Measurements from ENCODE around the gene DLGAP3. TPM values are rescaled to one million over a fixed set of nuclear protein-coding genes. Genes with fewer than 3 reads are reported as not detected.

DLGAP3 gene
- total RNA-seq, 6 donors from 2014 or later = under 0.01 to 0.57 (median 0.30) TPM; not detected in 1

DNA sequence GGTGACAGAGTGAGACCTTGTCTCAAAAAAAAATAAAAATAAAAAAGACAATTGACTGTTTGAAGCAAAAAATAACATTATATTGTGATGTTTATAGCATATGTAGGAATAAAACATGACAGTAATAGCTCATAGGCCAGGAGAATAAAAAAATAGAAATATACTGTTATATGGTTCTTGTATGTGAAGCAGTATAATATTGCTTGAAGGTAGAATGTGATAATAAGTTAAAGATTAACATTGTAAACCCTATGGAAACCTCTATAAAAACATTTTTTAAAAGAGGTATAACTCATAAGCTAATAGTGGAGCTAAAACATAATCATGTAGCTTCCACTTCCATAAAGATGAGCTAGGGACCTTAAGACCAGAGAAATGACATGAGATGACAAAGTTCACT, 113.1 kb downstream of the DLGAP3 start:
- ATAC-seq (ENCODE audit: low FRiP score in 2 of 2) (no peak), DNase-seq (no peak)
- Histone ChIP-seq H3K4me3 (no peak overlapping the region), H3K27me3 (no peaks in the 10 kb centered on the region), H3K36me3 (no peaks in the 10 kb centered on the region), H3K27ac (no peak overlapping the region), H3K9me3 (no peaks in the 10 kb centered on the region), H3K4me1 (no peaks in the 10 kb centered on the region)
- TF ChIP-seq, protein P1, sequence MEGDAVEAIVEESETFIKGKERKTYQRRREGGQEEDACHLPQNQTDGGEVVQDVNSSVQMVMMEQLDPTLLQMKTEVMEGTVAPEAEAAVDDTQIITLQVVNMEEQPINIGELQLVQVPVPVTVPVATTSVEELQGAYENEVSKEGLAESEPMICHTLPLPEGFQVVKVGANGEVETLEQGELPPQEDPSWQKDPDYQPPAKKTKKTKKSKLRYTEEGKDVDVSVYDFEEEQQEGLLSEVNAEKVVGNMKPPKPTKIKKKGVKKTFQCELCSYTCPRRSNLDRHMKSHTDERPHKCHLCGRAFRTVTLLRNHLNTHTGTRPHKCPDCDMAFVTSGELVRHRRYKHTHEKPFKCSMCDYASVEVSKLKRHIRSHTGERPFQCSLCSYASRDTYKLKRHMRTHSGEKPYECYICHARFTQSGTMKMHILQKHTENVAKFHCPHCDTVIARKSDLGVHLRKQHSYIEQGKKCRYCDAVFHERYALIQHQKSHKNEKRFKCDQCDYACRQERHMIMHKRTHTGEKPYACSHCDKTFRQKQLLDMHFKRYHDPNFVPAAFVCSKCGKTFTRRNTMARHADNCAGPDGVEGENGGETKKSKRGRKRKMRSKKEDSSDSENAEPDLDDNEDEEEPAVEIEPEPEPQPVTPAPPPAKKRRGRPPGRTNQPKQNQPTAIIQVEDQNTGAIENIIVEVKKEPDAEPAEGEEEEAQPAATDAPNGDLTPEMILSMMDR (IDR thresholded peaks at IDR 0.05) = no peak
- TF ChIP-seq POLR2AphosphoS5 (IDR thresholded peaks at IDR 0.05) (no peak), POLR2A (IDR thresholded peaks at IDR 0.05) (no peak), EP300 (IDR thresholded peaks at IDR 0.05) (no peak)

Other genes with a start within 250 kb of the DLGAP3 start
- under 1 TPM in 3 of 6 donors, not detected in 3; 0.17 to 0.89 (median 0.30) TPM for gene GJB5, start 174.6 kb downstream of the DLGAP3 start, total RNA-seq
- not detected for gene GJB4, start 169.9 kb downstream of the DLGAP3 start, total RNA-seq
- gene GJB3, start 148.4 kb downstream of the DLGAP3 start, total RNA-seq = 1 to 10 TPM in 2 of 6 donors, under 1 TPM in 2, not detected in 2; 0.29 to 3.3 (median 1.4) TPM
- 10 to 100 TPM in 4 of 6 donors, 1 to 10 TPM in 2; 5.2 to 41.1 (median 19.2) TPM for gene GJA4, start 136.7 kb downstream of the DLGAP3 start, total RNA-seq
- gene SMIM12, start 69.9 kb downstream of the DLGAP3 start, total RNA-seq = 10 to 100 TPM in 5 of 6 donors, 1 to 10 TPM in 1; 6.3 to 46.6 (median 30.9) TPM
- gene TMEM35B, start 55.7 kb upstream of the DLGAP3 start, total RNA-seq = 10 to 100 TPM in 5 of 6 donors, 1 to 10 TPM in 1; 8.4 to 49.9 (median 35.5) TPM
- 10 to 100 TPM; 10.8 to 27.9 (median 23.8) TPM for gene ZMYM6, start 102.3 kb upstream of the DLGAP3 start, total RNA-seq
- gene ZMYM1, start 149.7 kb upstream of the DLGAP3 start, total RNA-seq = 10 to 100 TPM in 4 of 6 donors, 1 to 10 TPM in 2; 6.3 to 16.6 (median 10.3) TPM

All from upper lobe of left lung (tissue), 6 donors.